ENCODE data around the gene COBL.

DNA sequence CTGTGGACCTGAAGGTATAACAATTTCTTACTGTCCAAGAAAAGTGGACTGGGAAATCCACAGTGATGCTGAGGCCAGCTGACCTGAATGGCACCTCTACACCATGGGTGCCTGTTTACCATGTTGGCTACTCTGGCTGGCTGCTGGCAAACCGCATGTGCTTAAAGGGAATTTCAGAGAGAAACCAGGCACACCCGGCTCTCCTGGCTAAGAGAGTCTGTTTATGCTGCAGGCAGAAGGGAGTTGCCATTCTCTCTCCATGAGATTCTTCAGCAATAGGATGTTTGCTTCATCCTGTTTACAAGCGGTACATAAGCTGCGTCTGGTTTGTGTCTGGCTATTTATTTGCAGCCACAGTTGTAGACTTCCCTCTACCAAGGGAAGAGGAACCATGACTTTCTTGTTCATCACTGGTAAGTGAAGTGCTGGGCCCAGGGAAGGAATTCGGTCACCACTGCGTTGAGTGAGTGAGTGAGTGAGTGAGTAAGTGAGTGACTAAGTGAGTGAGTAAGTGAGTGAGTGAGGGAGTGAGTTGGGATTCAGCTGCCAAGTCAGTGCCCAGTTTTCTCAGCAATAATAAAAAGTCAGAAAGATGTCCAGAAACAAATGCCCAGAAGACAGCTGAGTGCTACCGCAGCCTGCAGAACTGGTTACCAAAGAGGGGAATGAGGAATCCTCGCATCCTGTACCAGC lies 90.4 kb downstream of the COBL start:
- TF ChIP-seq, protein P1, sequence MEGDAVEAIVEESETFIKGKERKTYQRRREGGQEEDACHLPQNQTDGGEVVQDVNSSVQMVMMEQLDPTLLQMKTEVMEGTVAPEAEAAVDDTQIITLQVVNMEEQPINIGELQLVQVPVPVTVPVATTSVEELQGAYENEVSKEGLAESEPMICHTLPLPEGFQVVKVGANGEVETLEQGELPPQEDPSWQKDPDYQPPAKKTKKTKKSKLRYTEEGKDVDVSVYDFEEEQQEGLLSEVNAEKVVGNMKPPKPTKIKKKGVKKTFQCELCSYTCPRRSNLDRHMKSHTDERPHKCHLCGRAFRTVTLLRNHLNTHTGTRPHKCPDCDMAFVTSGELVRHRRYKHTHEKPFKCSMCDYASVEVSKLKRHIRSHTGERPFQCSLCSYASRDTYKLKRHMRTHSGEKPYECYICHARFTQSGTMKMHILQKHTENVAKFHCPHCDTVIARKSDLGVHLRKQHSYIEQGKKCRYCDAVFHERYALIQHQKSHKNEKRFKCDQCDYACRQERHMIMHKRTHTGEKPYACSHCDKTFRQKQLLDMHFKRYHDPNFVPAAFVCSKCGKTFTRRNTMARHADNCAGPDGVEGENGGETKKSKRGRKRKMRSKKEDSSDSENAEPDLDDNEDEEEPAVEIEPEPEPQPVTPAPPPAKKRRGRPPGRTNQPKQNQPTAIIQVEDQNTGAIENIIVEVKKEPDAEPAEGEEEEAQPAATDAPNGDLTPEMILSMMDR (IDR thresholded peaks at IDR 0.05) = no peak
- no peak for TF ChIP-seq POLR2AphosphoS5 (IDR thresholded peaks at IDR 0.05)

All from prostate gland (tissue), 2 donors.